Measurements from ENCODE around the gene CNTNAP1. TPM values are rescaled to one million over a fixed set of nuclear protein-coding genes. Genes with fewer than 3 reads are reported as not detected.
A peak's percentile ranks its signal among the peaks of the same experiment; 100 is the strongest.
"Not testable (repeated sequence)": the region's sequence is repeated elsewhere in the genome, so short reads cannot be mapped to it uniquely, and the experiment has no call there.

Gene CNTNAP1
- polyA plus RNA-seq, 1 donor from 2014 or later = 1.1 TPM

- Mint-ChIP-seq H3K4me3 (no peak overlapping the region), H3K27me3 (no peaks in the 10 kb centered on the region), H3K4me1 (peaks cover 13 to 25% (median 21%) of the 10 kb centered on the region in 3 donors), H3K27ac (no peak overlapping the region), H3K9me3 (no peaks in the 10 kb centered on the region), H3K36me3 (peaks cover 18% of the 10 kb centered on the region)
These were observed 26.3 kb downstream of the CNTNAP1 start for GRCh38 chr17:42708588-42708987.

- peak overlapping the region in 2 of 3 donors; percentile 16 to 87 for H3K27ac Mint-ChIP-seq
- H3K4me3 Mint-ChIP-seq = no peak overlapping the region
- H3K27me3 Mint-ChIP-seq = no peaks in the 10 kb centered on the region
- peaks cover 11 to 19% (median 16%) of the 10 kb centered on the region in 3 donors for H3K4me1 Mint-ChIP-seq
- H3K9me3 Mint-ChIP-seq = no peaks in the 10 kb centered on the region
- H3K36me3 Mint-ChIP-seq = peaks cover 15% of the 10 kb centered on the region
These were observed 27.2 kb downstream of the CNTNAP1 start for GRCh38 chr17:42709561-42709960.

DNA sequence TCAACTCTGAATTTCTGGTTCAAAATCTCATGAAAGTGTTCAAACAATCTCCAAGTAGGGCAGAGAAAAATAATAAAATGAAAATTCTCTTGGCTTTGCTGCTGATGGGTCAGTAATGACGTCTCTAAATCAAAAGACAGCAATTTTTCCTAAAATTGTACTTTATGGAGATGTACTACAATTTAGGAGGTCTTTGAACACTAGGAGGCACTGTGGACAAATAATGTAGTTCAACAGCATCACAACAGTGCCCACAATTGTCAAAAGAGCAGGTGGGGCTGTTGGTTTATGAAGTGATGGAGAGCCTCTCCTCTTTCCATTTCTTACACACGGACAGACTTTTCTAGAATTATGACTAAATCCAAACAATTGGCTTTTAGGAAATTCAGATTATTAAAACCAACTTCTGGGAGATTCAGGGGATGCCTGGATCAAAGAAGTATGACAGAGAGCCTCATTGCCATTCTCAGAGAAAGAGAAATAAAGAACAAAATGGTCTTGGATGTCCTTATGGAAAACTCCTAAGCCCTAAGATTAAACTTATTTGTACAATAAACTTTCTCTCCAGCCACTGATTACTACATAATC is 38.8 kb downstream of the CNTNAP1 start:
- H3K4me3 Mint-ChIP-seq = no peak overlapping the region
- H3K27ac Mint-ChIP-seq = no peak overlapping the region
- H3K9me3 Mint-ChIP-seq = no peaks in the 10 kb centered on the region
- peaks cover 0 to 1% (median 0%) of the 10 kb centered on the region in 3 donors for H3K4me1 Mint-ChIP-seq
- no peaks in the 10 kb centered on the region for H3K27me3 Mint-ChIP-seq
- peaks cover 6% of the 10 kb centered on the region for H3K36me3 Mint-ChIP-seq

- Mint-ChIP-seq H3K27me3 (no peaks in the 10 kb centered on the region), H3K9me3 (no peaks in the 10 kb centered on the region), H3K4me3 (no peak overlapping the region), H3K27ac (peak overlapping the region in 1 of 3 donors; percentile 41), H3K4me1 (peaks cover 0 to 1% (median 0%) of the 10 kb centered on the region in 3 donors), H3K36me3 (peaks cover 3% of the 10 kb centered on the region)
These were observed 41.3 kb downstream of the CNTNAP1 start for GRCh38 chr17:42723636-42724035.

DNA sequence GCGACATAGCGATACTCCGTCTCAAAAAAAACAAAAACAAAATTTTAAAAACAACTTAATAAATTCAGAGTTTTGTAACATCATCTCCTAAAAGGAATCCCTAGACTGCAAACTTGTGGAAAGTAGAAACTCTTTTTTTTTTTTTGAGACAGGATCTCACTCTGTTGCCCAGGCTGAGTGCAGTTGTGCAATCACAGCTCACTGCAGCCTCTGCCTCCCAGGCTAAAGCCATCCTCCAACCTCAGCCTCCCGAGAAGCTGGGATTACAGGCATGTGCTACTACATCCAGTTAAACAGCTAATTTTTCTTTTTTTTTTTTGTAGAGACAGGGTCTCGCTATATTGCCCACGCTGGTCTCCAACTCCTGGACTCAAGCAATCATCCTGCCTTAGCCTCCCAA is 42.8 kb downstream of the CNTNAP1 start:
- H3K27me3 Mint-ChIP-seq = no peaks in the 10 kb centered on the region
- H3K4me1 Mint-ChIP-seq = peaks cover 0 to 1% (median 0%) of the 10 kb centered on the region in 3 donors
- H3K36me3 Mint-ChIP-seq = peaks cover 3% of the 10 kb centered on the region
- no peak overlapping the region for H3K27ac Mint-ChIP-seq
- no peaks in the 10 kb centered on the region for H3K9me3 Mint-ChIP-seq
- H3K4me3 Mint-ChIP-seq = no peak overlapping the region

GRCh38 chr17:42740699-42741098 is 58.4 kb downstream of the CNTNAP1 start:
- Mint-ChIP-seq H3K27ac (no peak overlapping the region), H3K4me1 (peaks cover 21 to 27% (median 23%) of the 10 kb centered on the region in 3 donors), H3K36me3 (no peaks in the 10 kb centered on the region), H3K27me3 (no peaks in the 10 kb centered on the region), H3K9me3 (no peaks in the 10 kb centered on the region), H3K4me3 (no peak overlapping the region)

DNA sequence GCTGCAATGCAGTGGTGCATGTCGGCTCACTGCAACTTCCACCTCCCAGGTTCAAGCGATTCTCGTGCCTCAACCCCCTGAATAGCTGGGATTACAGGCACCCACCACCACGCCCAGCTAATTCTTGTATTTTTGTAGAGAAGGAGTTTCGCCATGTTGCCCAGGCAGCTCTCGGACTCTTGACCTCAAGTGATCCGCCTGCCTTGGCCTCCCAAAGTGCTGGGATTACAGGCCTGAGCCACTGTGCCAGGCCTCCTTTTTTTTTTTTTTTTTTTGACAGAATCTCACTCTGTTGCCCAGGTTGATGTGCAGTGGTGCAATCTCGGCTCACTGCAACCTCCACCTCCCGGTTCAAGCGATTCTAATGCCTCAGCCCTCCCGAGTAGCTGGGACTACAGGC is 60.6 kb downstream of the CNTNAP1 start:
- H3K36me3 Mint-ChIP-seq, H3K27me3 Mint-ChIP-seq, H3K9me3 Mint-ChIP-seq: not testable (repeated sequence)
- Mint-ChIP-seq H3K4me3 (peak overlapping the region in 3 of 4 donors; percentile 47 to 98 (median 59)), H3K27ac (peak overlapping the region in 1 of 3 donors; percentile 23), H3K4me1 (peaks cover 15 to 25% (median 17%) of the 10 kb centered on the region in 3 donors)

GRCh38 chr17:42743595-42744282 is 61.4 kb downstream of the CNTNAP1 start:
- no peaks in the 10 kb centered on the region for H3K36me3 Mint-ChIP-seq
- H3K9me3 Mint-ChIP-seq = no peaks in the 10 kb centered on the region
- H3K4me3 Mint-ChIP-seq = peak overlapping the region; percentile 93 to 98 (median 96)
- H3K4me1 Mint-ChIP-seq = peaks cover 15 to 25% (median 17%) of the 10 kb centered on the region in 3 donors
- peak overlapping the region; percentile 82 to 93 (median 91) for H3K27ac Mint-ChIP-seq
- no peaks in the 10 kb centered on the region for H3K27me3 Mint-ChIP-seq

GRCh38 chr17:42744283-42744805 is 62.0 kb downstream of the CNTNAP1 start:
- peaks cover 15 to 25% (median 15%) of the 10 kb centered on the region in 3 donors for H3K4me1 Mint-ChIP-seq
- peaks cover 1% of the 10 kb centered on the region for H3K36me3 Mint-ChIP-seq
- peak overlapping the region; percentile 93 to 98 (median 96) for H3K4me3 Mint-ChIP-seq
- H3K9me3 Mint-ChIP-seq = no peaks in the 10 kb centered on the region
- peak overlapping the region; percentile 82 to 93 (median 91) for H3K27ac Mint-ChIP-seq
- H3K27me3 Mint-ChIP-seq = peaks cover 4% of the 10 kb centered on the region

- H3K4me1 Mint-ChIP-seq = peaks cover 15 to 25% (median 15%) of the 10 kb centered on the region in 3 donors
- peak within 1 kb of the TSS; percentile 93 to 98 (median 96) for H3K4me3 Mint-ChIP-seq
- no peaks in the 10 kb centered on the region for H3K9me3 Mint-ChIP-seq
- peaks cover 1% of the 10 kb centered on the region for H3K36me3 Mint-ChIP-seq
- H3K27me3 Mint-ChIP-seq = peaks cover 5% of the 10 kb centered on the region
- H3K27ac Mint-ChIP-seq = peak within 1 kb of the TSS; percentile 82 to 93 (median 91)
These were observed 62.7 kb downstream of the CNTNAP1 start, which contains the start of gene EZH1 for GRCh38 chr17:42744806-42745617. Gene EZH1, minus strand, starts transcription at chr17:42745040. Its CDS starts 16,099 bp downstream, at chr17:42728941.

GRCh38 chr17:42748202-42748907 is 66.0 kb downstream of the CNTNAP1 start:
- Mint-ChIP-seq H3K27ac (peak overlapping the region in 2 of 3 donors; percentile 20 to 49), H3K9me3 (no peaks in the 10 kb centered on the region), H3K27me3 (peaks cover 10% of the 10 kb centered on the region), H3K4me1 (peaks cover 12 to 15% (median 14%) of the 10 kb centered on the region in 3 donors), H3K4me3 (peak overlapping the region in 1 of 4 donors; percentile 71), H3K36me3 (peaks cover 1% of the 10 kb centered on the region)

GRCh38 chr17:42748908-42749798 is 66.8 kb downstream of the CNTNAP1 start:
- Mint-ChIP-seq H3K4me1 (peaks cover 6 to 9% (median 8%) of the 10 kb centered on the region in 3 donors), H3K27ac (peak overlapping the region in 1 of 3 donors; percentile 20), H3K36me3 (peaks cover 1% of the 10 kb centered on the region), H3K27me3 (peaks cover 10% of the 10 kb centered on the region), H3K9me3 (no peaks in the 10 kb centered on the region), H3K4me3 (no peak overlapping the region)
